ENCODE measurements around the gene SPAG17. TPM values are rescaled to one million over a fixed set of nuclear protein-coding genes. Genes with fewer than 3 reads are reported as not detected.

SPAG17 gene
- total RNA-seq, 1 experiment from 2014 or later, result not detected

- Histone ChIP-seq H2AFZ (ENCODE audit: low read length) (no peak overlapping the region), H3K27me3 (ENCODE audit: low read length) (no peaks in the 10 kb centered on the region), H3K36me3 (ENCODE audit: low read depth, low read length) (no peaks in the 10 kb centered on the region), H3K27ac (ENCODE audit: low read length) (no peak overlapping the region), H4K20me1 (ENCODE audit: low read length) (no peaks in the 10 kb centered on the region), H3F3A (ENCODE audit: low read length, unreplicated experiment) (no peaks in the 10 kb centered on the region), H3K4me1 (ENCODE audit: insufficient read depth, low read length) (no peaks in the 10 kb centered on the region), H3K4me3 (ENCODE audit: low read length) (no peak overlapping the region), H3K4me2 (ENCODE audit: low read length) (no peak overlapping the region), H3K9ac (ENCODE audit: low read length) (no peak overlapping the region), H3K9me3 (ENCODE audit: low read length) (no peaks in the 10 kb centered on the region), H3K79me2 (ENCODE audit: low read length) (no peaks in the 10 kb centered on the region), H3K9me2 (replicated peaks; ENCODE audit: low read length) (no peaks in the 10 kb centered on the region)
- ChIA-PET CTCF (no interaction called here), POLR2A (ENCODE audit: unreplicated experiment) (no interaction called here)
- intact Hi-C loops (cut with micrococcal nuclease), result no loop called here
- ATAC-seq (no peak), DNase-seq (no peak)
- no TSS peak for BruUV-seq (replicated peaks)
- TF ChIP-seq EZH2 (IDR thresholded peaks at IDR 0.05; ENCODE audit: low read length, unreplicated experiment) (no peak), CTCF (conservative IDR thresholded peaks at IDR 0.05; ENCODE audit: low read depth, low read length) (no peak), EZH2phosphoT487 (IDR thresholded peaks at IDR 0.05; ENCODE audit: borderline replicate concordance, low read length) (no peak)
Measured at GRCh38 chr1:118047006-118047649, 137.9 kb downstream of the SPAG17 start.

GRCh38 chr1:118043624-118044023 lies 141.4 kb downstream of the SPAG17 start:
- no peaks in the 10 kb centered on the region for H3F3A ChIP-seq (ENCODE audit: low read length, unreplicated experiment)
- H3K4me2 ChIP-seq (ENCODE audit: low read length), result no peak overlapping the region
- ATAC-seq (no peak), DNase-seq (no peak)
- H2AFZ ChIP-seq (ENCODE audit: low read length), result no peak overlapping the region
- no peaks in the 10 kb centered on the region for H3K9me3 ChIP-seq (ENCODE audit: low read length)
- TF ChIP-seq CTCF (conservative IDR thresholded peaks at IDR 0.05; ENCODE audit: low read depth, low read length), result no peak
- TF ChIP-seq EZH2 (IDR thresholded peaks at IDR 0.05; ENCODE audit: low read length, unreplicated experiment), result no peak
- TF ChIP-seq EZH2phosphoT487 (IDR thresholded peaks at IDR 0.05; ENCODE audit: borderline replicate concordance, low read length), result no peak
- H3K9me2 ChIP-seq (replicated peaks; ENCODE audit: low read length), result no peaks in the 10 kb centered on the region
- intact Hi-C loops (cut with micrococcal nuclease), result no loop called here
- H3K27me3 ChIP-seq (ENCODE audit: low read length), result peaks cover 9% of the 10 kb centered on the region; the same call in 1 of the 2 replicates
- no TSS peak for BruUV-seq (replicated peaks)
- H3K36me3 ChIP-seq (ENCODE audit: low read depth, low read length), result no peaks in the 10 kb centered on the region
- POLR2A ChIA-PET (ENCODE audit: unreplicated experiment), result no interaction called here
- no peak overlapping the region for H3K9ac ChIP-seq (ENCODE audit: low read length)
- H3K79me2 ChIP-seq (ENCODE audit: low read length), result no peaks in the 10 kb centered on the region
- no peaks in the 10 kb centered on the region for H3K4me1 ChIP-seq (ENCODE audit: insufficient read depth, low read length)
- H3K4me3 ChIP-seq (ENCODE audit: low read length), result no peak overlapping the region
- H3K27ac ChIP-seq (ENCODE audit: low read length), result no peak overlapping the region
- CTCF ChIA-PET, result no interaction called here
- H4K20me1 ChIP-seq (ENCODE audit: low read length), result no peaks in the 10 kb centered on the region

GRCh38 chr1:118042501-118042900 lies 142.5 kb downstream of the SPAG17 start:
- H3K4me2 ChIP-seq (ENCODE audit: low read length), result no peak overlapping the region
- no peaks in the 10 kb centered on the region for H3K79me2 ChIP-seq (ENCODE audit: low read length)
- no peaks in the 10 kb centered on the region for H3K9me3 ChIP-seq (ENCODE audit: low read length)
- peaks cover 20% of the 10 kb centered on the region for H3K27me3 ChIP-seq (ENCODE audit: low read length)
- BruUV-seq (replicated peaks), result no TSS peak
- H3K36me3 ChIP-seq (ENCODE audit: low read depth, low read length), result no peaks in the 10 kb centered on the region
- ChIA-PET CTCF (no interaction called here), POLR2A (ENCODE audit: unreplicated experiment) (no interaction called here)
- no peak for DNase-seq
- TF ChIP-seq CTCF (conservative IDR thresholded peaks at IDR 0.05; ENCODE audit: low read depth, low read length) (no peak), EZH2 (IDR thresholded peaks at IDR 0.05; ENCODE audit: low read length, unreplicated experiment) (no peak), EZH2phosphoT487 (IDR thresholded peaks at IDR 0.05; ENCODE audit: borderline replicate concordance, low read length) (no peak)
- H4K20me1 ChIP-seq (ENCODE audit: low read length), result no peaks in the 10 kb centered on the region
- ATAC-seq, result no peak
- no peak overlapping the region for H3K4me3 ChIP-seq (ENCODE audit: low read length)
- intact Hi-C loops (cut with micrococcal nuclease), result no loop called here
- H2AFZ ChIP-seq (ENCODE audit: low read length), result no peak overlapping the region
- no peak overlapping the region for H3K27ac ChIP-seq (ENCODE audit: low read length)
- H3K9ac ChIP-seq (ENCODE audit: low read length), result no peak overlapping the region
- H3K9me2 ChIP-seq (replicated peaks; ENCODE audit: low read length), result no peaks in the 10 kb centered on the region
- H3F3A ChIP-seq (ENCODE audit: low read length, unreplicated experiment), result no peaks in the 10 kb centered on the region
- no peaks in the 10 kb centered on the region for H3K4me1 ChIP-seq (ENCODE audit: insufficient read depth, low read length)
